ENCODE results near the gene CHST1.

The CHST1 gene

GRCh38 chr11:45659818-45660160 lies 5.6 kb downstream of the CHST1 start:
- no peak for DNase-seq

- no peak for DNase-seq
Observed at GRCh38 chr11:45659031-45659817, 6.2 kb downstream of the CHST1 start.

GRCh38 chr11:45658292-45658991 lies 7.0 kb downstream of the CHST1 start:
- DNase-seq = no peak

GRCh38 chr11:45657496-45658260 lies 7.7 kb downstream of the CHST1 start:
- DNase-seq = no peak

GRCh38 chr11:45655831-45656230 lies 9.6 kb downstream of the CHST1 start:
- no peak for DNase-seq

GRCh38 chr11:45655347-45655756 lies 10.1 kb downstream of the CHST1 start:
- DNase-seq = peak; percentile 85

GRCh38 chr11:45655012-45655283 lies 10.5 kb downstream of the CHST1 start:
- no peak for DNase-seq

- DNase-seq = peak; percentile 80
Observed at GRCh38 chr11:45654231-45655011, 11.0 kb downstream of the CHST1 start.

GRCh38 chr11:45653277-45653676 lies 12.1 kb downstream of the CHST1 start:
- no peak for DNase-seq

- no peak for DNase-seq
Observed at GRCh38 chr11:45652781-45653180, 12.6 kb downstream of the CHST1 start.

GRCh38 chr11:45651841-45652749 lies 13.3 kb downstream of the CHST1 start:
- no peak for DNase-seq

- DNase-seq = no peak
Observed at GRCh38 chr11:45651156-45651555, 14.3 kb downstream of the CHST1 start.

- no peak for DNase-seq
Observed at GRCh38 chr11:45650166-45651095, 15.0 kb downstream of the CHST1 start.

- DNase-seq = no peak
Observed at GRCh38 chr11:45649544-45650165, 15.8 kb downstream of the CHST1 start.

GRCh38 chr11:45648931-45649330 lies 16.5 kb downstream of the CHST1 start:
- no peak for DNase-seq

- no peak for DNase-seq
Observed at GRCh38 chr11:45647786-45648185, 17.6 kb downstream of the CHST1 start.

GRCh38 chr11:45647329-45647728 lies 18.1 kb downstream of the CHST1 start:
- DNase-seq = no peak

- DNase-seq = no peak
Observed at GRCh38 chr11:45646275-45646927, 19.0 kb downstream of the CHST1 start.

- DNase-seq = no peak
Observed at GRCh38 chr11:45644981-45645889, 20.2 kb downstream of the CHST1 start.

All from NCI-H2171 (cell line).